GM10847 (cell line): ENCODE results near the gene GJD3.

Source experiments
- POLR2A ChIP-seq: IDR thresholded peaks from 2 replicates; pipeline ENCODE4 v1.6.1; 2011; ENCODE audit not compliant: insufficient read length; ENCODE audit errors: extremely low read depth

The GJD3 gene

DNA sequence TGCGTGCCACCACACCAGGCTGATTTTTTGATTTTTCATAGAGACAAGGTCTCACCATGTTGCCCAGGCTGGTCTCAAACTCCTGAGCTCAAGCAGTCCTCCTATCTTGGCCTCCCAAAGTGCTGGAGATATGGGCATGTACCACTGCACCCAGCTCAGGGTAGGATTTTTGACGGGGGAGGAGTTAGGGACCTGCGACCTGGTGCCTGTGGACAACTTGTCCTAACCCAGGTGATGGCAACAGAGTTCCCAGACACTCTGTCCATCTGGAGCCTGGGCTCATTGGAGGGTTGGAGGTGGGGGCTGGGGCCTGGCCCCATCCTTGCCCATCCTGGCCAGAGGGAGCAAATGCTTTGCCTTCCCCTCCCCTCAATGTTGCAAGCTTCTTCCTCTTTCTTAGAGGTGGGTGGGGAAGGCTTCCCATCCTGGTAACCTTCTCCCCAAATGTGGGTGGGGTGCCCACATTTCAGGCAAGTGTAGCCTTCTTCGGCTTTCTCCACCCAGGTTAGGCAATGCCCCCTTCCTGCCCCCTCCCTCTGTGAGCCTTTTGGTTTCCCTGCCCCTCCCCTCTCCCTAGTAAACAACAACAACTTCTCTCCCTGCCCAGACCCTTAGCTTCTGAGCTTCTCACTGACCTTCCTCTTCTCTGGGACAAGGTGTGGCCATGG, 30.6 kb downstream of the GJD3 start:
- TF ChIP-seq POLR2A = no peak

DNA sequence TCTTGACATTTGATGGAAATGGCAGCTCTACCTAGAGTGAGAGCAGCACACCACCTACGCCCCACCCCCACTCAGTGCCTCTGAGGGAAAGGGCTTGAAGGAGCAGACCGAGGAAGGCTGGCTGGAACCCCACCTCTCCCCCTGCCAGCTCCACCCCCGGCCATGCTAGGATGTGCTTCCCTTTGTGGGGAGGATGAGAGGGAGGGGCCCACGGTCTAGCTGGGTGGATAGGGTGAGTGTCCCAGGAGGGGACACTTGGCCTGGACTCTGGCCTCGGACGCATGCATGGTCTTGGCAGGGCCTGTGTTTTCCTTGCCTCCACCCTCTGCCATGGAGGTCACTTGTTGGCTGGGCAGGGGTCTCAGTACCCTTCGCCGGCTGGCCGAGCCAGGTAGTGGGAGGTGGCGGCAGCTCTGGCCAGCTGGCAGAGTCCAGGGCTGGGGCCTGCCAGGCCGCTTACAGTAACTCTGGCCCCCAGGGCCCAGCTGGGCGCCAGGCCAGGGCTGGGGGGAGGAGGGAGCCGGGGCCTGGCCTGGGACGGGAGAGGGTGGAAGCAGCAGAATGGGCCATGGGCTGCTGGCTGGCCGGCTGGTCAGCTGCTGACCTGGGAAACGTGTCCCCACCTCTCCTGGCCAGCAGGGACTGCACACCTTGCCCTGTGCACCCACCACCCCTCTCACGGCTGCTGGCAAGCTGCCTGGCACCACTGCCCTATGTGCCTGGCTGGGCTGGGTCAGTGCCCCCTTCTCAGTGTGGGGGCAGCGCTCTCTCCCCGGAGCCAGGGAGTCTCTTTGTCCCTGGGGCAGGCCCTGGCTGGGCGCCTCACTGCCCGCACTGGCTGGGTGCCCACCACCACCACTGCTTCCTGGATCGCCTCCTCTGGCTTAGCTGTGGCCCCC, 32.5 kb downstream of the GJD3 start:
- no peak for TF ChIP-seq POLR2A

DNA sequence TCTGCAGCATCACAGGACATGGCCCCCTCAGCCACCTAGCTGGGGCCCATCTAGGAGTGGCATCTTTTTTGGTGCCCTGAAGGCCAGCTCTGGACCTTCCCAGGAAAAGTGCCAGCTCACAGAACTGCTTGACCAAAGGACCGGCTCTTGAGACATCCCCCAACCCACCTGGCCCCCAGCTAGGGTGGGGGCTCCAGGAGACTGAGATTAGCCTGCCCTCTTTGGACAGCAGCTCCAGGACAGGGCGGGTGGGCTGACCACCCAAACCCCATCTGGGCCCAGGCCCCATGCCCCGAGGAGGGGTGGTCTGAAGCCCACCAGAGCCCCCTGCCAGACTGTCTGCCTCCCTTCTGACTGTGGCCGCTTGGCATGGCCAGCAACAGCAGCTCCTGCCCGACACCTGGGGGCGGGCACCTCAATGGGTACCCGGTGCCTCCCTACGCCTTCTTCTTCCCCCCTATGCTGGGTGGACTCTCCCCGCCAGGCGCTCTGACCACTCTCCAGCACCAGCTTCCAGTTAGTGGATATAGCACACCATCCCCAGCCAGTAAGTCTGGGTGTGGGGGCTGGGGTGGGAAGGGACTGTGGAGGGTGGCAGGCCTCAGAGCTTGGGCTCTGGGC, 33.6 kb downstream of the GJD3 start:
- TF ChIP-seq POLR2A = no peak

DNA sequence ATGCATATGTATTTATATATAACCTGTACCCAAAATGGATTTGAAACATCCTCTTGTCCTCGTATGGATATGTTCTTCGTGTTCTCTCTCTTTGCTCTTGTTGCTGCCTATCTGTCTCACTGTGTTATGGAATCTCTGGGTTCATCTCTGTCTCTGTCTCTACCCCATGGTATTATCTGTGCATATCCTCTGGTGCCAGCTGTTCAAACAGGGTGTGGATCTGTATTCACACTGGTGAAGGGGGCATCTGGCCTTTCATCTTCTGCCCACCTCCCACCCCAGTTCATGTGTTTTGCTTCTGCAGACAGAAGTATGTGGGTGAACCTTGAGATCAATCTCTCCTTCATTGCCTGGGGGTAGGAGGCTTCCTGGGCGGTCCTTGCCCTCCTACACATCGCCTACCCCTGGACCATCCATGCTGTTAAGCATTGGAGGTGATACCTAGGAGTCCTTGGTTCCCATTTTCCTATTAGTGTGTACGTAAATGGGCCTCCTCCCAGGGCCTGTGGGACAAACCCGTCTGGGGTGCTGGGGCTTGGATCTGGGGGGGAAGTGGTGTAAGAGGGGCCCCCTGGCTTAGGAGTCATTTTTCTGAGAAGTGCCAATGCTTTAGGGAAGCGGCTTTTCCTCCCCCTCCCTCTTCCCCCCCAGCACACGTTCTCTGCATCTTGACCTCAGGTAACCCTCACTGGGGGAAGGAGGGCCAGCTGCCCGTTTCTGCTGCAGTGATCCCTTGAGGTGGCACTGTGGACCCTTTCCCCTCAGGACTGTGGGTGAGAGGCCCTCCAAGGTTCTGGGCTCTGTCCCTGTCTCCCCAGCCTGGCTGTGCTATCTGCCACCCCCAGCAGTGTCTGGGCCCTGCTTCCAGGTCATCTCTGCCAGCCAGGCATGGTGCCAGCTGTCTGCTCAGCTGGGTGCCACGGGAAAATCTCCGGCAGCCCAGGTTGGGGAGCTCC, 34.4 kb downstream of the GJD3 start:
- no peak for TF ChIP-seq POLR2A

DNA sequence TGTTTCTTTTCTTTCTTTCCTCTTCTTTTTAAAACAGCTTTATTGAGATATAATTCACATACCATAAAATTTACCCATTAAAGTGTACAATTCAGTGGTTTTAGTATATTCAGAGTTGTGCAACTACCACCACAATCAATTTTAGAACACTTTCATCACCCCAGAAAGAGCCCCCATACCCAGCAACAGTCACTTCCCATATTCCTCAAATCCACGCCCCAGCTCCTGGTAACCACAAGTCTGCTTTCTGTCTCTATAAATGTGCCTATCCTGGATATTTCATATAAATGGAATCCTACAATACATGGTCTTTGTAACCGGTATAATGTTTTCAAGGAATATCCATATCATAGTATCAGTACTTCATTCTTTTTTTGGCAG, 36.2 kb downstream of the GJD3 start:
- TF ChIP-seq POLR2A = no peak

DNA sequence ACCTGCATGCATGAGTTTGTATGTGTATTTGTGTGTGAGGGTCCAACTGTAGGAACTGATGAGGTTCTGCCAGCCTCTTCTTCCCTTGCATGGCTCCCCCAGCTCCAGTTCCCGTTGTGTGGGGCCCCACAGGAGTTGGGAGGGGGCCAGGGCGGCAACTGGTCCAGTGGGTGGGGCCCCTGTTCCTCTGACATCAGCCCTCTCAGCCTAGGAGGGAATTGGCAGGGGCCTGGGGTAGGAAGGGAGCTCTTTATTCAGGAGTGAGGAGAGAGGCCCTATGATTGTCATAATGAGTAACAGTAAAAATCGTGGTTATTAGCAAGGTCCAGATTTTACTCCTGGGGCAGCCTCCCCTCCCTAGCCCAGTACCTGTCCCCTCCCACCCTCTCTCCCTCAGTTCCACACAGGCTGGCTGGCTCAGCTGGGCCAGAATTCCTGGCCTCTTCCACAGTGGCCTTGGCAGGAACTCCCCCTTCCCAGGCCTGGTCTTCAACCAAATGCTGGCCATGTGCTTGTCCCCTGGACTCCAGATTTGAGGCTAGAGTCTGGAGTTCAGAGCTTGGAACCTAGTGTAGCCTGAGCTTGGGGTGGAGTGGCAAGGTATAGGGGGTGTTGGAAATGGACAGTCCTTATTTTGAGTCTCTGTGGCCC, 36.7 kb downstream of the GJD3 start:
- no peak for TF ChIP-seq POLR2A

DNA sequence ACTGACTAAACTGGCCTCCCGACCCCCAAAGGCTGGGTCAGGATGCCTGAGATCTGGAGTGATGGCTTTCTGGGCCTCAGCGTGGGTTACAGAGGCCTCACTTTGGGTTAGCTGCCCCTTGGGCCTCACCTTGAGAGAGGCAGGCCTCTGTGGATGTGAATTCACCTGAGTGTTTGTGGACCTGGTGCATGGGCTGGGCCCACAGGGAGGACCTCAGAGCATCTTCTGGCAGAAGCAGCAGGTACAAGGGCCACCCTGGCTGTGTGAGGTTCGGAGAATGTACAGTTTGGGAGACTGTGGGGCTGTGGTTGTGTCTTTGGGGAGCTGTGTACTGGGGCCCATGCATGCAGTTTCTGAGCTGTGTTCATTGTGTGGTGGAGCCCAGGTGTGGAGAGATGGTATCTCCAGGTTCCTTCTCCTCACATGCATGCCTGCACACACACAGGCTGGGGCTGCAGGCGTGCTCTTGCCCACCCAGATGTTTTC, 37.2 kb downstream of the GJD3 start:
- TF ChIP-seq POLR2A = no peak

DNA sequence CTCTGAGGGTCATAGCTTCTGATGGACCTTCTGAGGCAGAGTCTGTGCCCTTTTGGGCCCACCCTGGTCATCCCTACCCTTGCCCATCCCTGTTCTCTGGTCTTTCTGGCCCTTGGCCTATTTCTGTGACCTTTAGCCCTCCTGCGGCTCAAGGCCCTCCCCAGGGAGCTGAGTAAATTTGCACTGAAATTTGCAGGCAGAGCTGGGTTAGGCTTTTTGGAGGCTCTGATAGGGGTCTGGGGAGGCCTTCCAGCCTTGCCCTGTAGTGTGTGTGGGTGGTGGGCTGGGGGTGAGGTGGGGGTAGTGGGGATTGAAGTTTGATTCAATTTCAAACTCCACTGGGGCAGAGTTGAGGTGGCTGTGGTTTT, 37.7 kb downstream of the GJD3 start:
- TF ChIP-seq POLR2A = no peak

DNA sequence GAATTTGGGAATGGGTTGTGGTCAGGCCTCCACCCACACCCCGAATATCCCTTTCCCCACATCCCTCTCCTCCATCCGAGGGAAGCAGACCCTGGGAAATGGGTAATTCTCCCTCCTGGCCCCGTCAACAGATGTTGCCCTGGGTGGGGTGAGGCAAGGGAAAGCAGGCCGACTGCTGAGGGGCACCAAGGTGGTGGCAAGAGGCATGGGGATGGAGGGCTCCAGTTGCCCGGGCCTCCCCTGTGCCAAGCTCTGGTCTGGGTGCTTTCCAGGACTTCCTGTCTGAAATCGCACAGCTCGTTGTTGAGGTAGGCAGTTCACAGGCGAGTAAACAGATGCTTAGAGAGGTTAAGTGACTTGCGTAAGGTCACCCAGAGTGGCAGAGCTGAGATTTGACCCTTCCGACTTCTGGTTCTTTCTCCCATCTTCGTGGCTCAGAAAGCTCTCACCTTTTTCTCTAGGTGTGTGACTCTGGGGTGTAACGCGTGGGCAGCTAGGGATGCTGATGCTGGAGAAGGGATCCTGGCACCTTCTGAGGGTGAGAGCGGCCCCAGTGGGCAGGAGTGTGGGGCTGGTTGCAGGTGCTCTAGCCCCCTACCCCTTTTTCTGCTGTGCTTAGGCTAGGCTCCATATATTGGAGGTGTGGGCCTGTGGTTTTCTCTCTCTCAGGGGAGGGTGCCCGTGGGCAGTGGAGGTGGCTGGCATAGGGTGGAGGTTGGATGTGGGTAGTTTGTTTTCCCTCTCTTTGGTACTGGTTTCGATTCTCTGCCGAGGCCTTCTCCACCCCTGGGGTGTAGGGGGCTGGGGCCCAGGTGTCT, 38.3 kb downstream of the GJD3 start:
- TF ChIP-seq POLR2A = no peak

DNA sequence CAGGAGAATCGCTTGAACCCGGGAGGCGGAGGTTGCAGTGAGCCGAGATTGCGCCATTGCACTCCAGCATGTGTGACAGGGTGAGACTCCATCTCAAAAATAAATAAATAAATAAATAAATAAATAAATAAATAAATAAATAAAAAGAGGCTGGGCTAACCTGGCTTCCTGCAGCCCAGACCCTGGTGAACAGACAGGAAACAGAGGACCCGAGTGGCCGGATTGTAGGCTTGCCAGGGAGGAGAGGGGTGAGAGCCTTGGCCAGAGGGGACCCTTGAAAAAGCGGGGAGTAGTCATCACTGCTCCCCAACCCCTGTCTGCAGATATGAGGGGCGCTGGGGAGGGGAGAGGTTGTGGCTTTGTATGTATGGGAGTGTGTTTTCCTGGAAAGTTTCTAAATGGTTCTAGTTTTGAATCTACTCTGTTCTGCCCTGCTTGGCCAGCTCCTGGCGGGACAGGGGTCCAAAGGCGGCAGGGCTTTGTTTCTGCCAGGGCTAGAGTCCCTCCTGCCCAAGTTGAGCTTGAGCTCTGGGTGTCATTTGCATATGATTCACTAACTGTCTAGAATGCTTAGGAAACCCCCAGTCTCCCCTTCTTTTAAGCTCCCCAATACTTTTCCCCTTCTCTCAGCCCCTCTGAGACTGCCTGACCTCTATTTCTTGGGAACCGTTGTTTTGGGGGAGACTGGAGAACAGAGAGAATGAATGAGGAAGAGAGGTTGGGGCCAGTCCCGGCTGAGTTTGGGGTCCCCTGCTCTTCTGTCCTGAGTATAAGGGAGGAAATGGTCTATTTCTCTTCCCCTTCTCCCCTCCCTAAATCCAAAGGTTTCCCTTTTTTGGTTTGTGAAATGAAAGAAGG, 39.2 kb downstream of the GJD3 start:
- no peak for TF ChIP-seq POLR2A

DNA sequence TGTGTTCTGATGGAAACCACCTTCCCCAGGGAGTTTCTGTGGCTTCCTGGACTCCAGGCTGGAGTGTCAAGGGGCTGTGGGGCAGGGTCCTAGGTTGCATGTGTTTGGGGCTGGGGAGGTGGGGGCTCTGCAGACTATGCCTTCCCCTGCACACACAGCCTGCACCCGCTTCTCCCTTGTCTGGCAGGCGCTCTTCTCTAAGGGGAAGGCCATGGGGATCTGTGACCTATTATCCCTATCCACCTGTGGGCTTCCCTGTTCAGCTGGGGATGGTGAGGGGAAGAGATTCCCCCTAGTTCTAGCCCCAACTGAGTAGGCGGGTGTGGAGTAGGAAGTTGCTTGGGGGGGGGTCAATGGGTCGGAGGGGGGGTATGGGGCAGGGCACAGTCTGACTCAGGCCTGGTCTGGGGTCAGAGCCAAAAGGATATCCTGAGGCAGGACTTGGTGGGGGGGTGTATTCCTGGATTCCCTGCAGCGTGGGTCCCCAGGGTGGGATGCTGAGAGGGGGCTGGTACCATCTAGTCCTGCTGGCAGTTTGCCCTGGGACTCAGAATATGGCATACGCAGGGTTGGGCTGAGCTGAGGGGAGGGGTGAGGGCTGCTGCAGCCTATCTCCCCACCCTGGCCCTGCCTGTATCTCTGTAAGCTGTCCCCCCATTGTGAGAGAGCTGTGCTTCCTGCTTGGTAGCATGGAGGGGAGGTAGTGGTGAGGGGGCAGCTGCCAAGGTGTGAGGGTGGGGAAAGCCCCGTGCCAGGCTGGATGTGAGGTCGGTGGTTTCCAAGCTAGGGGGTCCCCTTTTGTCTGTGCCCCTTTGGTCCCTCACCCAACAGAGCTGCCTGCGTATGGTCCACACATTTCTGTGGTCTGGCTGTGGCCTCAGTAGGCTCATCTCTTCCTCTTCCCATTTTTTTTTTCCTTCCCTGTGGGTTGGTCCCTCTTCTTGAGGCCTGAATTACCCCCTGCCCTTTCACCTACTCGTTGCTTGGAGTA, 40.9 kb downstream of the GJD3 start:
- peak; percentile 14 for TF ChIP-seq POLR2A
